Measurements from ENCODE around the gene HORMAD2. TPM values are rescaled to one million over a fixed set of nuclear protein-coding genes. Genes with fewer than 3 reads are reported as not detected.

Gene HORMAD2
- total RNA-seq, 1 experiment from 2014 or later: not detected

DNA sequence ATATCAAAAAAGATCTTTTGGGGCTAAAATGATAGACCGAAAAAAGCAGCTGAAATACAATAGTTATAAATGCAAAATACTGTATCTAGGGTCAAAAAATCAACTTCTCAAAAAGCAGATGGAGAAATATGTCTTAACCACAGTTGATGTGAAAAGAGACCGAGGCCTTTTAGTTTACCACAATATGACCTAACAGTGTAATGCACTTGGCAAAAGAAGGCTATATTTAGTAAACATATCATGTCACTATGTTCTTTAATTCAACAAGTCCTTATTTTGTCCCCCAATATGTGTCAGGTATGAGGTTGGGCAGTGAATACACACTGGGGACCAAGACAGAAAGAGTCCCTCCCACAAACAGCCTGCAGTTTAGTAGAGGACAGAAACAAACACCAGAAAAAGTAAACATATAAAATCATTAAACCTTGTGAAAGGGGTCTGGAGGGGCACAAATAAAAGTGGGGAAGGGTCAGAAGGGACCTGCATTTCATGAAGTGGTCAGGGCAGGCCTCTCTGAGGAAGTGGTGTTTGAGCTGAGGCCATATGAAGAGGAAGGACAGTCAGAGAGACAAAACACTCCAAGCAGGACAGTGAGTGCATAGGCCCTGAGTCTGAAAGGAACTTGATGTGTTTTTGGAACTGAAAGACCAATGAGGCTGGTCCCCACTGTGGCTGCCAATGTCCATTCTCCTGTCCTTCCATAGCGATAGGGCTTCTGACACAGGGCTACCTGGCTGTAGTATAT is 112.9 kb downstream of the HORMAD2 start:
- no TSS peak for BruUV-seq (replicated peaks)
- TF ChIP-seq, protein P1, sequence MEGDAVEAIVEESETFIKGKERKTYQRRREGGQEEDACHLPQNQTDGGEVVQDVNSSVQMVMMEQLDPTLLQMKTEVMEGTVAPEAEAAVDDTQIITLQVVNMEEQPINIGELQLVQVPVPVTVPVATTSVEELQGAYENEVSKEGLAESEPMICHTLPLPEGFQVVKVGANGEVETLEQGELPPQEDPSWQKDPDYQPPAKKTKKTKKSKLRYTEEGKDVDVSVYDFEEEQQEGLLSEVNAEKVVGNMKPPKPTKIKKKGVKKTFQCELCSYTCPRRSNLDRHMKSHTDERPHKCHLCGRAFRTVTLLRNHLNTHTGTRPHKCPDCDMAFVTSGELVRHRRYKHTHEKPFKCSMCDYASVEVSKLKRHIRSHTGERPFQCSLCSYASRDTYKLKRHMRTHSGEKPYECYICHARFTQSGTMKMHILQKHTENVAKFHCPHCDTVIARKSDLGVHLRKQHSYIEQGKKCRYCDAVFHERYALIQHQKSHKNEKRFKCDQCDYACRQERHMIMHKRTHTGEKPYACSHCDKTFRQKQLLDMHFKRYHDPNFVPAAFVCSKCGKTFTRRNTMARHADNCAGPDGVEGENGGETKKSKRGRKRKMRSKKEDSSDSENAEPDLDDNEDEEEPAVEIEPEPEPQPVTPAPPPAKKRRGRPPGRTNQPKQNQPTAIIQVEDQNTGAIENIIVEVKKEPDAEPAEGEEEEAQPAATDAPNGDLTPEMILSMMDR (conservative IDR thresholded peaks at IDR 0.05; ENCODE audit: low read depth, low read length): no peak
- TF ChIP-seq EZH2 (IDR thresholded peaks at IDR 0.05; ENCODE audit: borderline replicate concordance, low read depth, low read length, poor library complexity, severe bottlenecking): no peak
- H3K27ac ChIP-seq (ENCODE audit: low read depth, low read length, poor library complexity, severe bottlenecking): no peak overlapping the region
- DNase-seq (ENCODE audit: low spot score): no peak
- ChIA-PET CTCF (no interaction called here), POLR2A (ENCODE audit: low non-redundant PET) (no interaction called here)
- no peaks in the 10 kb centered on the region for H3K9me3 ChIP-seq (ENCODE audit: low read depth, low read length, poor library complexity, severe bottlenecking)
- no peaks in the 10 kb centered on the region for H3K36me3 ChIP-seq (ENCODE audit: insufficient read depth, low read length, poor library complexity, severe bottlenecking)
- intact Hi-C loops (cut with micrococcal nuclease; ENCODE audit: unreplicated experiment): no loop called here
- H3K4me1 ChIP-seq (ENCODE audit: insufficient read depth, low read length, poor library complexity, severe bottlenecking): peaks cover 23% of the 10 kb centered on the region
- H3K4me3 ChIP-seq (ENCODE audit: low read depth, low read length, poor library complexity, severe bottlenecking): no peak overlapping the region
- no peaks in the 10 kb centered on the region for H3K27me3 ChIP-seq (replicated peaks; ENCODE audit: insufficient read depth, low read depth, low read length, poor library complexity)

- H3K4me3 ChIP-seq (ENCODE audit: low read depth, low read length, poor library complexity, severe bottlenecking): no peak overlapping the region
- ChIA-PET POLR2A (ENCODE audit: low non-redundant PET) (interaction anchor here (0.7 kb wide), 2 partner anchors 94 to 123 kb away, joined by 3 to 8 read pairs; no protein-coding TSS in a partner anchor), CTCF (no interaction called here)
- H3K27ac ChIP-seq (ENCODE audit: low read depth, low read length, poor library complexity, severe bottlenecking): peak overlapping the region; percentile 78
- peaks cover 23% of the 10 kb centered on the region for H3K4me1 ChIP-seq (ENCODE audit: insufficient read depth, low read length, poor library complexity, severe bottlenecking)
- intact Hi-C loops (cut with micrococcal nuclease; ENCODE audit: unreplicated experiment): no loop called here
- H3K27me3 ChIP-seq (replicated peaks; ENCODE audit: insufficient read depth, low read depth, low read length, poor library complexity): no peaks in the 10 kb centered on the region
- BruUV-seq (replicated peaks): TSS peak; percentile 99
- no peak for DNase-seq (ENCODE audit: low spot score)
- TF ChIP-seq EZH2 (IDR thresholded peaks at IDR 0.05; ENCODE audit: borderline replicate concordance, low read depth, low read length, poor library complexity, severe bottlenecking): no peak
- TF ChIP-seq, protein P1 (conservative IDR thresholded peaks at IDR 0.05; ENCODE audit: low read depth, low read length): no peak
- no peaks in the 10 kb centered on the region for H3K9me3 ChIP-seq (ENCODE audit: low read depth, low read length, poor library complexity, severe bottlenecking)
- no peaks in the 10 kb centered on the region for H3K36me3 ChIP-seq (ENCODE audit: insufficient read depth, low read length, poor library complexity, severe bottlenecking)
Observed at GRCh38 chr22:30195245-30196140, 115.2 kb downstream of the HORMAD2 start.

DNA sequence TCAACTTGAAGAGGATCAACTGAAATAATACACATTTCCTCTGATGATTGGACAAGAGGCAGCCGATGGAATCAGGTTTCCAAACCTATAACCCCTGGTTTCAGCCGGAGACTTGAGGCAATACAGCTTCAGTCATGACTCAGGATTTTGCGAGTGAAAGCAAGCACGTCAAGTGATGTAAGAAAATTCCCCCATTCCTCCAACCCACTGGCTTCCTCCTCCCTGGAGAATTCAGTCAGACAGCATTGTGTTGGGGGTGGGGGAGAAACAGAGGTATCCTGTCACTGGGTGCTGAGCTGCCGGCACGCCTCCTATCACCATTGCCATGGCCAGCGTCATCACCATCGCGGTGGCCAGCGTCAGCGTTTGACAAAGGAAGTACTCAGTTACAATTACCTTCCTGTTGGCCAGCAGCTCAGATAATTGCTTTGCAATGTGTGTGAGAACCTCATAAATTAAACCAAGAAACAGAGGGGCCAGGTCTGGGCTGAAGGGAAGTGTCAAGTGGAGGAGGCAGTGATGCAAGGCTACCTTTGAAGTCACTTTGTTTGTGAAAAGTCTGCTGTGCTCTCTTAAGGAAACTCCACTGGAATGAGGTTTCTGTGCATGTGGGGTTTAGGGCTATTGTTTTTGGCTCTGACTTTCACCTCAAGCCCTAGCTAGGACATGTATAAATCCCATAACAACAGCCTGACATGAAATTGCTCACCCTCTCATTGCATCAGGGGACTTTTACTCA is 116.0 kb downstream of the HORMAD2 start:
- TF ChIP-seq, protein P1 (conservative IDR thresholded peaks at IDR 0.05; ENCODE audit: low read depth, low read length): no peak
- TF ChIP-seq EZH2 (IDR thresholded peaks at IDR 0.05; ENCODE audit: borderline replicate concordance, low read depth, low read length, poor library complexity, severe bottlenecking): no peak
- ChIA-PET POLR2A (ENCODE audit: low non-redundant PET) (no interaction called here), CTCF (no interaction called here)
- no peaks in the 10 kb centered on the region for H3K27me3 ChIP-seq (replicated peaks; ENCODE audit: insufficient read depth, low read depth, low read length, poor library complexity)
- intact Hi-C loops (cut with micrococcal nuclease; ENCODE audit: unreplicated experiment): no loop called here
- no peaks in the 10 kb centered on the region for H3K36me3 ChIP-seq (ENCODE audit: insufficient read depth, low read length, poor library complexity, severe bottlenecking)
- no peak overlapping the region for H3K4me3 ChIP-seq (ENCODE audit: low read depth, low read length, poor library complexity, severe bottlenecking)
- H3K4me1 ChIP-seq (ENCODE audit: insufficient read depth, low read length, poor library complexity, severe bottlenecking): peaks cover 23% of the 10 kb centered on the region
- DNase-seq (ENCODE audit: low spot score): peak; percentile 92
- TSS peak; percentile 86 for BruUV-seq (replicated peaks)
- peak overlapping the region; percentile 78 for H3K27ac ChIP-seq (ENCODE audit: low read depth, low read length, poor library complexity, severe bottlenecking)
- no peaks in the 10 kb centered on the region for H3K9me3 ChIP-seq (ENCODE audit: low read depth, low read length, poor library complexity, severe bottlenecking)
